ENCODE data around the gene IL3.

DNA sequence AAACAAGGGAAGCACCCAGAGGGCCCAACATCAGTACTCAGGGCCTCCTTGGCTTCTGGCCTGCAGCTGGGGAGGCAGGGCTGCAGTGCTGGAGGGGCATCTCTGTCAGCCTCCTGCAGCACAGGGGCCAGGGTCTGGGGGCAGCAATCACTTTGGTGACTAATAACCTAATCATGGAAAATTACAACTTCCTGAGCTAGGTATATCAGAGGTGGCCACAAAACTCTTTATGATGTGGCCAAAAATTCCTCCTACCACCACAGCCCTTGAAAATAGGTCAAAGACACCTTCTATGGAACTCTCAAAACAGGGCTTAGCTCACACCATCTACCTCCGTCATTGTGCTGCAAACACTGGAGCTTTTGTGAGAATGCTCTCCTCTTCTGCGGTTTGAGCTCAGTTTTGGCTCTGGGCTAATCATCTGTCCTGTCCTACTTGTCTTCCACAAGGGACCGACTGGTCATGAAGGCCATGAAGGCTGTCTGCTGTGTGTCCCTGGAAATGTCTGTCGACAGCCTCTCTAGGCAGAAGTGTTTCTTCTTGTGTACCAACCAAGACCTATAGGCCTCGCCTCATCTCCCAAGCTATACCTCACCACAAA, 41.7 kb downstream of the IL3 start:
- no peak for TF ChIP-seq CTCF (IDR thresholded peaks at IDR 0.05; ENCODE audit: low read depth, low read length, poor library complexity, severe bottlenecking)
- TF ChIP-seq EZH2phosphoT487 (IDR thresholded peaks at IDR 0.05; ENCODE audit: borderline replicate concordance, low read length) = no peak
